K562 (cell line): ENCODE data around the gene TMEM126A. TPM values are rescaled to one million over a fixed set of nuclear protein-coding genes. Genes with fewer than 3 reads are reported as not detected.

Experiments
- ATAC-seq: fragments of 200-7000 bp; cut with Tn5 transposase; 3 replicates; pipeline ENCODE4 v1.9.1; 2020; ENCODE audit warnings: moderate library complexity
- BruUV-seq: library from RNA; stranded (reverse); fragments of 400-500 nt; replicated peaks from 2 replicates; lab custom pipeline; 2021; lab: Mats Ljungman, UMichigan
- CTCF ChIA-PET: fragments of 300-600 bp; formaldehyde crosslinking; extraction: SDS; loops from one replicate; lab custom pipeline; 2021; ENCODE audit warnings: low intra/inter-chr PET ratio; lab: Yijun Ruan, JAX
- POLR2A ChIA-PET: fragments of 300-600, 350-650 bp; sonication (Branson Sonifier 250); formaldehyde crosslinking; extraction: SDS; loops from one replicate; lab custom pipeline; 2021; ENCODE audit warnings: antibody characterized with exemption, inconsistent platforms; lab: Yijun Ruan, JAX
- DNase-seq, 4 experiments: peaks; one replicate each; pipeline versions ENCODE4 v3.0.0 to v3.0.0-alpha.2; 2011 to 2018; ENCODE audit warnings: low spot score in 3 of 4, mixed read lengths in 3 of 4; ENCODE audit errors: extremely low read depth in 1 of 4
- FAIRE-seq: peaks from 2 replicates; lab custom pipeline; 2011; peaks lifted over from hg19 to GRCh38; lab: Jason Lieb, UNC
- H2AFZ ChIP-seq: 2 replicates; pipeline ENCODE4 v1.6.0; 2011; ENCODE audit warnings: low read depth, low read length, control low read depth, inconsistent platforms
- H3K27ac ChIP-seq: fragments of 200-600 bp; 3 replicates; pipeline ENCODE4 v1.8.0; 2011; ENCODE audit warnings: low read depth, mild to moderate bottlenecking, control low read depth, inconsistent platforms, low read length, moderate library complexity, mixed read lengths; ENCODE audit errors: extremely low read depth
- H3K27me3 ChIP-seq, 2 experiments: fragments of 300-600 bp in 1 of 2; 2 replicates in 1 of 2; 3 replicates in 1 of 2; pipeline versions ENCODE4 v1.6.0 to v1.8.0; 2011; ENCODE audit warnings: inconsistent platforms in 2 of 2, low read length in 2 of 2, mild to moderate bottlenecking in 1 of 2, mixed read lengths in 1 of 2, moderate library complexity in 1 of 2; ENCODE audit not compliant: control insufficient read depth in 2 of 2, insufficient read depth in 2 of 2
- H3K36me3 ChIP-seq: fragments of 300-600 bp; 3 replicates; pipeline ENCODE4 v1.8.0; 2011; ENCODE audit warnings: mild to moderate bottlenecking, low read length, inconsistent platforms; ENCODE audit not compliant: control insufficient read depth, insufficient read depth
- H3K4me1 ChIP-seq, 2 experiments: fragments of 200-600 bp in 1 of 2; replicated peaks in 1 of 2; 2 replicates in 1 of 2; 3 replicates in 1 of 2; pipeline versions ENCODE4 v1.5.1 to v1.8.0; 2011; ENCODE audit warnings: inconsistent platforms in 2 of 2, low read length in 2 of 2, mild to moderate bottlenecking in 1 of 2, mixed read lengths in 1 of 2, moderate library complexity in 1 of 2; ENCODE audit not compliant: control insufficient read depth in 2 of 2, insufficient read depth in 2 of 2
- H3K4me2 ChIP-seq: 2 replicates; pipeline ENCODE4 v1.6.1; 2011; ENCODE audit warnings: low read length, control low read depth, inconsistent platforms, mixed read lengths; ENCODE audit not compliant: insufficient read depth
- H3K4me3 ChIP-seq: fragments of 200-600 bp; sonication (generic), shearing (Covaris generic); 2 replicates; pipeline ENCODE4 v1.5.1; 2016; ENCODE audit warnings: control low read depth, inconsistent platforms
- H3K79me2 ChIP-seq: fragments of 200-600 bp; 3 replicates; pipeline ENCODE4 v1.8.0; 2011; ENCODE audit warnings: low read length, inconsistent platforms; ENCODE audit not compliant: control insufficient read depth, insufficient read depth
- H3K9ac ChIP-seq, 2 experiments: 2 replicates each; pipeline versions ENCODE4 v1.6.0 to v1.6.1; 2011; ENCODE audit warnings: low read depth in 2 of 2, low read length in 2 of 2, control low read depth in 1 of 2, inconsistent platforms in 1 of 2, mild to moderate bottlenecking in 1 of 2, mixed read lengths in 1 of 2; ENCODE audit not compliant: insufficient read depth in 1 of 2
- H3K9me1 ChIP-seq: one replicate; pipeline ENCODE4 v1.6.0; 2011; ENCODE audit warnings: inconsistent platforms, mild to moderate bottlenecking, low read length, moderate library complexity; ENCODE audit not compliant: control insufficient read depth, insufficient read depth
- H3K9me3 ChIP-seq: replicated peaks from 2 replicates; pipeline ENCODE4 v1.5.1; 2011; ENCODE audit warnings: low read depth, low read length, inconsistent platforms; ENCODE audit not compliant: control insufficient read depth, insufficient read depth
- H4K20me1 ChIP-seq: replicated peaks from 2 replicates; pipeline ENCODE4 v1.6.1; 2011; ENCODE audit warnings: low read length, inconsistent platforms, mixed read lengths; ENCODE audit not compliant: control insufficient read depth, insufficient read depth
- AFF4 ChIP-seq: sonication (generic); formaldehyde crosslinking; IDR thresholded peaks from 2 replicates; pipeline ENCODE4 v1.8.0; 2023; ENCODE audit warnings: mild to moderate bottlenecking, missing genetic modification reagents
- ARID3A ChIP-seq: IDR thresholded peaks from 2 replicates; pipeline ENCODE4 v1.6.1; 2012; ENCODE audit warnings: low read depth, low read length, improper control_type of control experiment, borderline replicate concordance
- EGR1 ChIP-seq: fragments of 450-650 bp; conservative IDR thresholded peaks from 2 replicates; pipeline ENCODE4 v1.6.1; 2017; ENCODE audit warnings: mild to moderate bottlenecking
- MLLT1 ChIP-seq, 2 experiments: fragments of 450-650 bp; IDR thresholded peaks; 2 replicates each; pipeline ENCODE4 v1.6.1; 2016
- SMC3 ChIP-seq: conservative IDR thresholded peaks from 2 replicates; pipeline ENCODE4 v1.6.1; 2011; ENCODE audit warnings: low read depth, low read length, improper control_type of control experiment; ENCODE audit not compliant: insufficient read depth
- SRSF3 ChIP-seq: fragments of 200-400 bp; formaldehyde crosslinking; IDR thresholded peaks from 2 replicates; pipeline ENCODE4 v1.6.1; 2016; ENCODE audit warnings: mild to moderate bottlenecking, low read length, moderate library complexity; ENCODE audit not compliant: insufficient read depth
- ZNF165 ChIP-seq: fragments of 250-450 bp; sonication (Bioruptor Pico); IDR thresholded peaks from 2 replicates; pipeline ENCODE4 v1.4.0; 2020; ENCODE audit warnings: borderline replicate concordance
- ZNF57 ChIP-seq: fragments of 450-650 bp; formaldehyde crosslinking; IDR thresholded peaks from 2 replicates; pipeline ENCODE4 v1.4.0; 2020; ENCODE audit warnings: mild to moderate bottlenecking, moderate library complexity
- ZNF830 ChIP-seq: fragments of 250-450 bp; sonication (Bioruptor Pico); IDR thresholded peaks from 2 replicates; pipeline ENCODE4 v1.5.0; 2021; ENCODE audit warnings: mild to moderate bottlenecking
- WGBS: fragments of 100-300 bp; shearing (Covaris generic); methylation state at CpG from one replicate; pipeline ENCODE4 v1.1.6; 2016; ENCODE audit warnings: low coverage, mixed read lengths; ENCODE audit not compliant: insufficient coverage; ENCODE audit errors: missing lambda C conversion rate; 5-methylcytosine and 5-hydroxymethylcytosine counted together
- in situ Hi-C: fragments of 300-500 bp; cut with MboI; formaldehyde crosslinking; loops from 4 replicates; pipeline ENCODE4 v1.15.0; 2018; ENCODE audit warnings: inconsistent platforms, mixed read lengths
- intact Hi-C: fragments of 100-400 bp; cut with micrococcal nuclease; formaldehyde crosslinking; loops from 2 replicates; pipeline ENCODE4 v1.14.2; 2022
- polyA plus RNA-seq, 8 experiments: library from polyadenylated mRNA; depleted of rRNA in 4 of 8; stranded (reverse) in 5 of 8; unstranded in 3 of 8; fragments of >200 nt; fragmentation: Nextera tagmentation in 2 of 8; fragmentation: Illumina TruSeq in 1 of 8; extraction: Ambion mirVana in 2 of 8; extraction: Trizol in 1 of 8; gene quantifications; 2 replicates each; pipeline versions ENCODE4 v1.2.1 to v1.2.3, GENCODE V29; 2011 to 2014; ENCODE audit warnings: inconsistent platforms in 1 of 8, missing spikeins in 1 of 8
- total RNA-seq, 7 experiments: library from RNA; depleted of rRNA in 6 of 7; stranded (reverse); fragments of >200 nt in 6 of 7; fragmentation: Illumina TruSeq in 2 of 7; extraction: Trizol in 2 of 7; gene quantifications; 2 replicates each; pipeline versions ENCODE4 v1.2.1 to v1.2.3, GENCODE V29; 2011 to 2021; ENCODE audit warnings: low replicate concordance in 1 of 7

The TMEM126A gene
- total and polyA plus RNA-seq, 9 of the 15 experiments (the other 6 are each of a cell fraction or from before 2014, with no cell fraction given), result 19.3 to 154 (median 56.3) TPM

- WGBS, result 7% methylated on average over 3 of the region's 3 CpGs
- H3K79me2 ChIP-seq, result no peaks in the 10 kb centered on the region
Measured at GRCh38 chr11:85673393-85673792, 25.6 kb downstream of the TMEM126A start.

GRCh38 chr11:85679576-85679975 lies 31.8 kb downstream of the TMEM126A start:
- H3K4me3 ChIP-seq, result no peak overlapping the region
- no TSS peak for BruUV-seq
- no peak for TF ChIP-seq MLLT1 (IDR thresholded peaks at IDR 0.05)
- no peak for TF ChIP-seq SMC3
- TF ChIP-seq ZNF57 (CRISPR knock-in tag), result no peak
- no peak for TF ChIP-seq ZNF830 (CRISPR knock-in tag)
- no peak for TF ChIP-seq EGR1
- TF ChIP-seq AFF4 (CRISPR knock-in tag), result no peak
- no peak for TF ChIP-seq ARID3A
- TF ChIP-seq ZNF165 (CRISPR knock-in tag), result no peak

More at GRCh38 chr11:85673393-85673792, 25.6 kb downstream of the TMEM126A start:
- H3K36me3 ChIP-seq, result no peaks in the 10 kb centered on the region
- no peak overlapping the region for H3K4me3 ChIP-seq
- intact Hi-C loops, result no loop called here
- ATAC-seq, result no peak
- FAIRE-seq, result no peak
- DNase-seq, result no peak
- no peaks in the 10 kb centered on the region for H3K4me1 ChIP-seq
- no peak overlapping the region for H3K4me2 ChIP-seq
- in situ Hi-C loops, result no loop called here
- no peaks in the 10 kb centered on the region for H3K9me3 ChIP-seq
- H2AFZ ChIP-seq, result no peak overlapping the region
- H3K27me3 ChIP-seq, result no peaks in the 10 kb centered on the region; a peak in 2 of 5 replicates
- POLR2A ChIA-PET, result no interaction called here
- no peaks in the 10 kb centered on the region for H3K9me1 ChIP-seq
- BruUV-seq, result no TSS peak
- no peak for TF ChIP-seq SRSF3
- TF ChIP-seq, all 486 proteins: peak for 0
- H4K20me1 ChIP-seq, result no peaks in the 10 kb centered on the region
- no peak overlapping the region for H3K27ac ChIP-seq
- CTCF ChIA-PET, result no interaction called here
- no peak overlapping the region for H3K9ac ChIP-seq

More at GRCh38 chr11:85679576-85679975, 31.8 kb downstream of the TMEM126A start:
- WGBS, result 2% methylated on average over 4 of the region's 4 CpGs
- H4K20me1 ChIP-seq, result no peaks in the 10 kb centered on the region
- peaks cover 0 to 11% of the 10 kb centered on the region in 2 experiments; a peak in 4 of 5 replicates for H3K27me3 ChIP-seq
- no peak for ATAC-seq
- CTCF ChIA-PET, result no interaction called here
- no peaks in the 10 kb centered on the region for H3K79me2 ChIP-seq
- in situ Hi-C loops (no loop called here), intact Hi-C loops (no loop called here)
- H3K9me3 ChIP-seq, result no peaks in the 10 kb centered on the region
- H3K4me1 ChIP-seq, result peaks cover 0 to 6% of the 10 kb centered on the region in 2 experiments; a peak in 1 of 5 replicates
- H2AFZ ChIP-seq, result no peak overlapping the region
- no peak overlapping the region for H3K4me2 ChIP-seq
- no peak for DNase-seq
- no peak overlapping the region for H3K9ac ChIP-seq
- no peak for FAIRE-seq
- POLR2A ChIA-PET, result interaction anchor here (2.4 kb wide), 1 partner anchor 15 kb away, joined by 7 read pairs; the partner anchor contains the start of gene CREBZF
- H3K9me1 ChIP-seq, result no peaks in the 10 kb centered on the region
- H3K36me3 ChIP-seq, result no peaks in the 10 kb centered on the region
- no peak overlapping the region for H3K27ac ChIP-seq
